Type B pancreatic cell (in vitro differentiated cells): ENCODE measurements around the gene MXI1. TPM values are rescaled to one million over a fixed set of nuclear protein-coding genes. Genes with fewer than 3 reads are reported as not detected.
"Not testable (repeated sequence)": the region's sequence is repeated elsewhere in the genome, so short reads cannot be mapped to it uniquely, and the experiment has no call there.

Source experiments
- DNase-seq: peaks from one replicate; pipeline ENCODE4 v3.0.0; 2021; ENCODE audit warnings: mixed read lengths; ENCODE audit not compliant: unreplicated experiment; ENCODE audit errors: extremely low spot score
- H3K27ac Mint-ChIP-seq: 2 replicates; pipeline ENCODE4 v1.8.0; 2021; ENCODE audit warnings: mild to moderate bottlenecking, mixed read lengths
- H3K27me3 Mint-ChIP-seq: 2 replicates; pipeline ENCODE4 v1.8.0; 2021; ENCODE audit warnings: mixed read lengths
- H3K36me3 Mint-ChIP-seq: 2 replicates; pipeline ENCODE4 v1.8.0; 2021; ENCODE audit warnings: mixed read lengths
- H3K4me1 Mint-ChIP-seq: one replicate; pipeline ENCODE4 v1.8.0; 2021; ENCODE audit warnings: mixed read lengths; ENCODE audit not compliant: unreplicated experiment
- H3K4me3 Mint-ChIP-seq: 2 replicates; pipeline ENCODE4 v1.8.0; 2021; ENCODE audit warnings: mild to moderate bottlenecking, mixed read lengths
- H3K9me3 Mint-ChIP-seq: 2 replicates; pipeline ENCODE4 v1.8.0; 2021; ENCODE audit warnings: mixed read lengths
- CTCF ChIP-seq: fragments of 200-600 bp; sonication (generic); conservative IDR thresholded peaks from 2 replicates; pipeline ENCODE4 v1.5.0; 2021; ENCODE audit warnings: antibody characterized with exemption, mild to moderate bottlenecking
- total RNA-seq: library from RNA; stranded (reverse); gene quantifications from 2 replicates; pipeline ENCODE4 v1.2.1, GENCODE V29; 2021; ENCODE audit warnings: low replicate concordance

The MXI1 gene
- total RNA-seq, 1 donor from 2014 or later, result 34.7 TPM

GRCh38 chr10:110181911-110182310 is 25.5 kb upstream of the MXI1 start:
- peaks cover 6% of the 10 kb centered on the region for H3K4me1 Mint-ChIP-seq
- TF ChIP-seq CTCF, result no peak
- peak; percentile 4 for DNase-seq
- peaks cover 3% of the 10 kb centered on the region for H3K27me3 Mint-ChIP-seq
- no peaks in the 10 kb centered on the region for H3K9me3 Mint-ChIP-seq
- H3K4me3 Mint-ChIP-seq, result no peak overlapping the region
- H3K36me3 Mint-ChIP-seq, result no peaks in the 10 kb centered on the region
- H3K27ac Mint-ChIP-seq, result no peak overlapping the region

- Mint-ChIP-seq H3K9me3 (no peaks in the 10 kb centered on the region), H3K4me1 (peaks cover 3% of the 10 kb centered on the region), H3K36me3 (no peaks in the 10 kb centered on the region), H3K4me3 (no peak overlapping the region), H3K27me3 (peaks cover 3% of the 10 kb centered on the region), H3K27ac (no peak overlapping the region)
- DNase-seq, result peak; percentile 22
- no peak for TF ChIP-seq CTCF
These were observed 23.0 kb upstream of the MXI1 start for GRCh38 chr10:110184398-110184797.

- H3K4me3 Mint-ChIP-seq, result not testable (repeated sequence)
These were observed 21.7 kb upstream of the MXI1 start for GRCh38 chr10:110185646-110186182.

DNA sequence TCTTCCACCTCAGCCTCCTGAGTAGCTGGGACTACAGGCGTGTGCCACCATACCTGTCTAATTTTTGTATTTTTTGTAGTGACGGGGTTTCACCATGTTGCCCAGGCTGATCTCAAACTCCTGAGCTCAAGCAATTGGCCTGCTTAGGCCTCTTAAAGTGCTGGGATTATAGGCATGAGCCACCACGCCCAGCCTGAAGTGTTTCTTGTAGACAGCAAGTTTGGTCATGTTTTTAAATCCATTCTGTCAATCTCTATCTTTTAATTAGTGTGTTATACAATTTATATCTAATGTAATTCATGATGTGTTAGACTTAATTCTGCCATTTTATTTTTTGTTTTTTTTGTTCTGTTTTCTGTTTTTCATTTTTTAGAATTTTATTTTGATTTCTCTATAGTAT is 17.2 kb upstream of the MXI1 start:
- Mint-ChIP-seq H3K27ac (no peak overlapping the region), H3K27me3 (peaks cover 3% of the 10 kb centered on the region), H3K4me3 (no peak overlapping the region), H3K4me1 (peaks cover 3% of the 10 kb centered on the region), H3K36me3 (no peaks in the 10 kb centered on the region), H3K9me3 (no peaks in the 10 kb centered on the region)
- no peak for TF ChIP-seq CTCF
- no peak for DNase-seq

More at GRCh38 chr10:110185646-110186182, 21.7 kb upstream of the MXI1 start:
- H3K36me3 Mint-ChIP-seq, H3K4me1 Mint-ChIP-seq, H3K27me3 Mint-ChIP-seq, H3K9me3 Mint-ChIP-seq, DNase-seq: not testable (repeated sequence)
- H3K27ac Mint-ChIP-seq, result peak overlapping the region; percentile 47

GRCh38 chr10:110192552-110192951 is 14.9 kb upstream of the MXI1 start:
- H3K4me3 Mint-ChIP-seq, result no peak overlapping the region
- peak; percentile 29 for DNase-seq
- H3K36me3 Mint-ChIP-seq, result no peaks in the 10 kb centered on the region
- no peak for TF ChIP-seq CTCF
- H3K4me1 Mint-ChIP-seq, result no peaks in the 10 kb centered on the region
- no peaks in the 10 kb centered on the region for H3K9me3 Mint-ChIP-seq
- H3K27ac Mint-ChIP-seq, result no peak overlapping the region
- H3K27me3 Mint-ChIP-seq, result no peaks in the 10 kb centered on the region

GRCh38 chr10:110200503-110200902 is 6.9 kb upstream of the MXI1 start:
- peaks cover 6% of the 10 kb centered on the region for H3K27me3 Mint-ChIP-seq
- H3K4me1 Mint-ChIP-seq, result peaks cover 8% of the 10 kb centered on the region
- DNase-seq, result no peak
- H3K27ac Mint-ChIP-seq, result no peak overlapping the region
- H3K9me3 Mint-ChIP-seq, result no peaks in the 10 kb centered on the region
- no peak overlapping the region for H3K4me3 Mint-ChIP-seq
- H3K36me3 Mint-ChIP-seq, result no peaks in the 10 kb centered on the region
- TF ChIP-seq CTCF, result no peak

- H3K36me3 Mint-ChIP-seq, H3K27me3 Mint-ChIP-seq, H3K9me3 Mint-ChIP-seq, H3K27ac Mint-ChIP-seq, H3K4me3 Mint-ChIP-seq: not testable (repeated sequence)
- peak; percentile 22 for DNase-seq
- peaks cover 11% of the 10 kb centered on the region for H3K4me1 Mint-ChIP-seq
These were observed 6.4 kb upstream of the MXI1 start for GRCh38 chr10:110201046-110201445.
